Effector memory CD8-positive, alpha-beta T cell (primary cell): Measurements from ENCODE around the gene TFEB.

Source experiments
- ATAC-seq: fragments of 150-1000 bp; cut with Tn5 transposase; replicated peaks from 2 replicates; pipeline ENCODE4 v1.10.0; 2021; ENCODE audit warnings: mild to moderate bottlenecking, moderate library complexity
- DNase-seq, 3 experiments: peaks; one replicate each; pipeline ENCODE4 v3.0.0; 2021
- H3K27ac Mint-ChIP-seq, 2 donors: one replicate each; pipeline ENCODE4 v1.8.0; 2022; ENCODE audit warnings: mild to moderate bottlenecking in 2 of 2, mixed read lengths in 2 of 2, moderate library complexity in 2 of 2
- H3K27me3 Mint-ChIP-seq, 2 donors: one replicate each; pipeline ENCODE4 v1.8.0; 2022; ENCODE audit warnings: mixed read lengths in 2 of 2
- H3K36me3 Mint-ChIP-seq: one replicate; pipeline ENCODE4 v1.8.0; 2022; ENCODE audit warnings: mild to moderate bottlenecking, moderate library complexity, mixed read lengths; ENCODE audit not compliant: insufficient read depth
- H3K4me1 Mint-ChIP-seq, 2 donors: one replicate each; pipeline ENCODE4 v1.8.0; 2022; ENCODE audit warnings: low read depth in 2 of 2, mixed read lengths in 2 of 2
- H3K4me3 Mint-ChIP-seq, 2 donors: one replicate each; pipeline ENCODE4 v1.8.0; 2022; ENCODE audit warnings: mild to moderate bottlenecking in 2 of 2, mixed read lengths in 2 of 2, moderate library complexity in 2 of 2
- H3K9me3 Mint-ChIP-seq, 2 donors: one replicate each; pipeline ENCODE4 v1.8.0; 2022; ENCODE audit warnings: mixed read lengths in 2 of 2

The TFEB gene

DNA sequence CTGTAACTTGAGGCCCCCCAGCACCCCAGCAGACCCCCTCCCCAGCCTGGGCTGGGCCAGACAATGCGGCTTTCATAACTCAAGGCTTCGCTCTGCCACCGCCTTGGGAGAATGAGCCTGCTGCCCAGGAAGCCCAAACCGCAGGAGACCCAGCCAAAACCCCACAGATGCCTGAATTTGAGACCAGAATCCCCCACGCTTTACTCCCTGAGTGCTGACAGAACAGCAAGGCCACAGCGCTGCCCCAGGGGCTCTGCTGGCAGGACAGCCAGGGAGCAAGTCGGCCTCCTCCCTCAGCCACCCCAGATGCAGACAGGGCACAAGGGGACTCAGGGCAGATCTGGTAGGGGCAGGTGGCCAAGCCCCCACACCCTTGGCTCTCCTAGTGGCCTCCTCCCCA is 95.0 kb downstream of the TFEB start:
- H3K9me3 Mint-ChIP-seq = no peaks in the 10 kb centered on the region
- no peak overlapping the region for H3K27ac Mint-ChIP-seq
- DNase-seq (no peak), ATAC-seq (no peak)
- peaks cover 3% of the 10 kb centered on the region for H3K36me3 Mint-ChIP-seq
- H3K4me1 Mint-ChIP-seq = peaks cover 0 to 10% of the 10 kb centered on the region in 2 donors
- H3K4me3 Mint-ChIP-seq = peak overlapping the region in 1 of 2 donors; percentile 47
- peaks cover 58 to 94% of the 10 kb centered on the region in 2 donors for H3K27me3 Mint-ChIP-seq

DNA sequence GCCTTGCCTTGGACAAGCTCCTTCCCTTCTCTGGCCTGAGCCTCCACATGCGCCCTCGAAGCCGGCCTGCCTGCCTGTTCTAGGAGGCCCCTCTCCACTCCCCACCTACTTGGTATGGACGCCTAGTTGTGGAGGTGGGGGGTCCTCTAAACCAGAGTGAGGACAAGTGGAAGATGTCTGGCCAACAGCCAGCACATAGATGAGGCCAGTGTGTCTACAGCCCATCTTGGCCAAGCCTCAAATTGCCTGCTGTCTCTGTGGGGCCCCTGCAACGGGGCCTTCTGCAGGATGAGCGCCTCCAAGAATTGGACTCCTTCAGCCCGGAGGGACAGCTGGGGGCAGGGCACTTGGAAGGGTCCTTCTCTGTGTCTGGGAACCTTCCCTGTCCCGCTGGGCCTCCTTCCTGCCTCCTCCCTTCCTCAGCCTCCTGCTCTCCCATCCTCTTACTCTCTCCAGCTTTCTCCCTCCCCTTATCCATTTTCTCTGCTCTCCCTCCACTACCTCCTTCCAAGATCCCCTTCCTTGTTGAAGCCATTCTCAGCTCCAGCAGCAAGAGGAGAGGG is 95.5 kb downstream of the TFEB start:
- DNase-seq = no peak
- Mint-ChIP-seq H3K27ac (peak overlapping the region in 1 of 2 donors; percentile 15), H3K9me3 (no peaks in the 10 kb centered on the region), H3K27me3 (peaks cover 62 to 94% of the 10 kb centered on the region in 2 donors), H3K36me3 (peaks cover 3% of the 10 kb centered on the region), H3K4me3 (peak overlapping the region; percentile 20 to 47), H3K4me1 (peaks cover 0 to 10% of the 10 kb centered on the region in 2 donors)
- ATAC-seq = no peak

DNA sequence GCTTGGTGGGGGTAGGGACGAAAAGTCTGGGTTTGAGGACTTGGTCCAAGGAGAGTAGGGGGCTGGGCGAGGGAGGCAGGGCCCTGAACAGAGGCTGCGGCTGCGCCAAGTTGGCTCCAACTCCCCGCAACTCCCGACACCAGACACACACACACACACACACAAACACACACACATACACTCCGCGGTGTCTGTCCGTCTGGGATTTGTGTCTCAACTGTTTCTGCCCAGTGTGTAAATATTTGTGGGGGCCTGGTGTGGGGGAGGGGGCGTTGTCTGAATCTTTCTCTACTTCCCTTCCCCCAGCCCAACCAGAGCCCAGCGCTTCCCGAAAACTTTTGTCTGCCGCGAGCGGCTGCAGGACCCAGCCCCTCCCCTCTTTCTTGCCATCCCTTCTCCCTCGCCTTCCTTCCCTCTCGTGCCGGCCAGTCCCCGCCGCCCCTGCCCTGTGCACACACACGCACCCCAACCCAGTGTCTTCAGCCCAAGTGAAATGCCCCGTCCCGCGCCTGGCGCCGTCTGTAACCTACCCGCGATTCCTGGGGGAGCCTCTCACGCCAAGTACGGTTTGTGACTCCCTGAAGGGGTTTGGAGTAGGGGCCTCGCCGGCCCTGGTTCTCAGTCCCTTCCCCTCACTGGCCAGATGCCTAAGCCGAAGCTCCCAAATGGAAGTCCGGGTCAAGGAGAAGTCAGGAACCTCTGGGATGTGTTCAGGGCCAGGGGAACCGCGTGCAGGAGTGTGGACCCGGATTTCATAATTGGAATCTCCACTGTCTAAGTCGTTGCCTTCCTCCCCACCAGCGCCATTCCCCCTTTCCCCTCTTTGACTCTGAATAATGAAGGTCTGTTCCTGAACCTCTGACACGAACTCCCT is 96.2 kb downstream of the TFEB start:
- Mint-ChIP-seq H3K27me3 (peaks cover 64 to 94% of the 10 kb centered on the region in 2 donors), H3K4me3 (peak overlapping the region; percentile 20 to 47), H3K27ac (peak overlapping the region in 1 of 2 donors; percentile 15), H3K36me3 (peaks cover 3% of the 10 kb centered on the region), H3K4me1 (peaks cover 0 to 14% of the 10 kb centered on the region in 2 donors), H3K9me3 (no peaks in the 10 kb centered on the region)
- ATAC-seq (no peak), DNase-seq (no peak)

DNA sequence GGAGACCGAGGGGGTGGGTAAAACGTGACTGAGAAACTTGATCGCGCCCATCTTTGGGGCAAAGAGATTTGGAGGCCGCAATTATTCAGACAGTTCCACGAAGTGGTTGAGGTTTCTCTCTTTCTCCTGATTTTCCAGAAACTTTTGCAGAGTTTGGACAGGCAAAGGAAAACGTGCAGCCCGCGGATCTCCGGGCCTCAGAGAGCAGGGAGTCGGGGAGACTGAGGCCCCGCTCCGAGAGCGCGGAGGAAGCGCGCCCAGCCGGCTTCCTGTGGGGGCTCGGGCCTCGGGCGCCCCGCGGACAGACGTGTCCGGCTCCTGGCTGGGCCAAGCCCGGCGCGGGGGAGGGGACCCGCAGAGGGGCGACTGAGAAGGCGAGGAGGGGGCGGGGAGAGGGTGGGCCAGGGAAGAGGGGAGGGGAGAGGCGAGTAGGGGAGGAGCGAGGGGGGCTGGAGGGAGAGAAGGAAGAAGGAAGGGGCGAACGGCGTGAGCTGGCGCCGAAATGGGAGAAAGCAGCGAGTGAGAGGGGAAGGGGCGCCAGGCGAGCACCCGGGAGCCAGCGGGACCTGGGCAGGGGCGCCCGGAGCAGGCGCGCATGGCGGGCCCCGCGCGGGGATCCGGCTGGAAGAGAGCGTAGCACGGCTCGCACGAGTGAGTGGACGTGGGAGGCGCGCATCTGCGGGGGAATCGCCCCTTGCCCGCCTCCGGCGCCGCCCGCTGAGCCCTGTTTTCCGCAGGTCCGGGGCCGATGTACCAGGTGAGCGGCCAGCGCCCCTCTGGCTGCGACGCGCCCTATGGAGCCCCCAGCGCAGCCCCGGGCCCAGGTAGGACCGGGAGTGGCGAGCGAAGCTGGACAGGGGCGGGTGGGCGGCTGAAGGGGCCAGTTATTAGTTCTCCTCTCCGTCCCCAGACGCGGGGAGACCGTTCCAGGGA is 97.1 kb downstream of the TFEB start, which contains the start of gene MDFI:
MDFI (plus strand) TSS at position 467 of the 933 bp plus-strand sequence; CDS start at position 749, 282 bp downstream.
- ATAC-seq = no peak
- H3K9me3 Mint-ChIP-seq = no peaks in the 10 kb centered on the region
- H3K4me3 Mint-ChIP-seq = peak within 1 kb of the TSS; percentile 72 to 73
- H3K4me1 Mint-ChIP-seq = peaks cover 0 to 14% of the 10 kb centered on the region in 2 donors
- H3K27ac Mint-ChIP-seq = peak within 1 kb of the TSS in 1 of 2 donors; percentile 15
- peaks cover 3% of the 10 kb centered on the region for H3K36me3 Mint-ChIP-seq
- DNase-seq = no peak
- peaks cover 64 to 91% of the 10 kb centered on the region in 2 donors for H3K27me3 Mint-ChIP-seq

DNA sequence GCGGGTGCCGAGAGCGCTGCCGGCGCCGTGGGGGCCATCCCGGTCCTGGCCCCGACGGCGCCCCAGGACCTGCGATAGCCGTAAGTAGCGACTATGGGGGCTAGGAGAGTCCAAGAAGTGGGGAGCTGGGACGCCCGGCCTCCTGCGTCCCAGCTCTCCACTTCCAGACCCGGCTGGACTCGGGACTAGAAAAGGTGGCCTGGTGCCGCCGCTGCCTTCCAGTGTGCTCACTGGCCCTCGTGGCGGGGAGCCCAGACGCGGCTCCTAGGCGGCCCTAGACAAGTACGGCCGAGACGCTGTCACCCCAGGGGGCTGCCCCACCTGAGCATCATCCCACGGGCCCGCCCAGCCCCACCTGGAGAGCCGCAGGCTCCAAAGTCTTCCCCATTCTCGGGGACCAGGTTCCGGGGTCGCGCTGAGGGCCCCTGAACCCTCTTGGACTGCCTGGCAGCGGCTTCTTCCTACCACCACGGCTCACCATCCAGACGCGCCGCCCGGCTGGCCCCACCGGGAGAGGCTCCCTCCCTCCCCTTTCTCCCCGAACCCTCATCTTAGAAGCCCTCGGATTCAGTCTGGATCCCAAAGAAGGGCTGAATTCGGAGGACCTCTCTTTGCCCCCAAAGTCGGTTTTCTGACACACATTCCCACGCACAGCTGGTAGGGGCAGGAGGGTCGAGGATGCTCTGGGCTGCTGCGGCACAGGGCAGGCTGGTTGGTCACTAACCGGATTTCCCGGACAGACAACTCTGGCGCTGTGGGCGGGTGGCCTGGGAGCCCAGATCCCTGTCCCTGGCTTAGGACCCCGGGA is 98.0 kb downstream of the TFEB start:
- no peak overlapping the region for H3K27ac Mint-ChIP-seq
- H3K36me3 Mint-ChIP-seq = peaks cover 3% of the 10 kb centered on the region
- no peaks in the 10 kb centered on the region for H3K9me3 Mint-ChIP-seq
- peak overlapping the region; percentile 72 to 73 for H3K4me3 Mint-ChIP-seq
- peaks cover 59 to 89% of the 10 kb centered on the region in 2 donors for H3K27me3 Mint-ChIP-seq
- peaks cover 0 to 14% of the 10 kb centered on the region in 2 donors for H3K4me1 Mint-ChIP-seq
- ATAC-seq (no peak), DNase-seq (no peak)

DNA sequence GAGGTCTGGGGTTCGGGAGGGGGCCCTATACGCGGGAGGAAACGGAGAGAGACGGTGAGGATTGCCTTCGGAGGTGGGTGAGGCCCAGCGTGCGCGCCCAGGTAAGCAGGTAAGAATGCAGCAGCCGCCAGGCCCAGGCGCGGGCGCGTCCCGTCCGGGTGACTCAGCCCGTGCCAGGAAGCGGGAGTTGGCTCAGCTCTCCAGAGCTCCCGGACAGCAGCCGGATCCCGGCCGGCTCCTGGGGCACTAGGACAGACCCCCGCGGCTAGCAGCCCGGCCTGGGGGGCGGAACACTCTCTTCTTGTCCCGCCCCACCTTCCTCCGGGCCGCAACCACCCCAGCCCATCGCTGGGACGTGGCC is 98.6 kb downstream of the TFEB start:
- no peak for DNase-seq
- Mint-ChIP-seq H3K36me3 (peaks cover 3% of the 10 kb centered on the region), H3K27me3 (peaks cover 61 to 88% of the 10 kb centered on the region in 2 donors), H3K27ac (no peak overlapping the region), H3K4me1 (peaks cover 0 to 14% of the 10 kb centered on the region in 2 donors), H3K9me3 (no peaks in the 10 kb centered on the region), H3K4me3 (peak overlapping the region in 1 of 2 donors; percentile 50)
- ATAC-seq = no peak

DNA sequence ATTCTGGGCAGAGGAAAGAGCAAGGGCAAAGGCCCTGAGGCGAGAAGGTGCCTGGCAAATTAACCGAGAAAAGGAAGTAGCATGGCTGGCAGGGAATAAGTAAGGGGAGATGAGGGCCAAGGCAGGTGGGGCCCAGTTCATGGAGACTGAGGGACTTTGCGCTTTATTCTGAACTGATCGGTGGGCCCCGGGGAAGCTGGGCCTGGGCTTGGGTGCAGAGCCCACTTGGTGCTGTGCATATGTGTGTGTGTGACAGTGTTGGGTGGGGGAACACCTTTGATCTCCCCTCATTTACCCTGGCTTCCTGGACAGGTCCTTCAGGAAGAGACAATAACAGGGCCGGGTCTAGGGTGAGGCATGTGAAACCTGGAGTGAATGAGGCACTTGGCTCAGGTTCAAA is 100.0 kb downstream of the TFEB start:
- Mint-ChIP-seq H3K27ac (no peak overlapping the region), H3K4me3 (no peak overlapping the region), H3K9me3 (no peaks in the 10 kb centered on the region), H3K27me3 (peaks cover 60 to 88% of the 10 kb centered on the region in 2 donors), H3K36me3 (peaks cover 3% of the 10 kb centered on the region), H3K4me1 (peaks cover 0 to 11% of the 10 kb centered on the region in 2 donors)
- DNase-seq (no peak), ATAC-seq (no peak)

DNA sequence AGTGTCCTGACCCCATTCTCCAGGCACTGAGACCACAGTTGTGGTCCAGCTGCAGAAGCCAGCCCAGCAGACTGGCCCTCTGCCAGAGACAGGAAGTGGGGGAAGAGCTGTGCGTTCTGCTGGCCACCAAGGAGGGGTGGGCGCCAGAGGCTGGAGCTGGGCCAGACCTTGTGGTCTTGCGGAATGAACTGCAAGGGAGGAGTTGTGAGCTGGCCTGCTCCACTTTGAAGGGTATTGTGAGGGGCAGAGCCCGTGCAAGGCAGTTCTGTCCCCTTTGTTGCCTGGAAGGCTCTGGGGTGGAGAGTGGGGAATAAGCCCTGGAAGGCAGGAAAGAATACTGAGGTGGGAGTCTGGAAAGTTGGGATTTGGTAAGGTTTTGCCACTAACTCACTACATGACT is 100.8 kb downstream of the TFEB start:
- Mint-ChIP-seq H3K4me3 (no peak overlapping the region), H3K27me3 (peaks cover 53 to 88% of the 10 kb centered on the region in 2 donors), H3K9me3 (no peaks in the 10 kb centered on the region), H3K4me1 (peaks cover 0 to 11% of the 10 kb centered on the region in 2 donors), H3K27ac (no peak overlapping the region), H3K36me3 (peaks cover under 1% of the 10 kb centered on the region)
- DNase-seq (no peak), ATAC-seq (no peak)
